ENCODE results near the gene SOAT2.

SOAT2 gene

GRCh38 chr12:53065975-53066931 lies 37.0 kb upstream of the SOAT2 start:
- peak; percentile 75 for DNase-seq

GRCh38 chr12:53067074-53067992 lies 36.0 kb upstream of the SOAT2 start:
- no peak for DNase-seq

GRCh38 chr12:53067993-53068770 lies 35.1 kb upstream of the SOAT2 start:
- no peak for DNase-seq

DNA sequence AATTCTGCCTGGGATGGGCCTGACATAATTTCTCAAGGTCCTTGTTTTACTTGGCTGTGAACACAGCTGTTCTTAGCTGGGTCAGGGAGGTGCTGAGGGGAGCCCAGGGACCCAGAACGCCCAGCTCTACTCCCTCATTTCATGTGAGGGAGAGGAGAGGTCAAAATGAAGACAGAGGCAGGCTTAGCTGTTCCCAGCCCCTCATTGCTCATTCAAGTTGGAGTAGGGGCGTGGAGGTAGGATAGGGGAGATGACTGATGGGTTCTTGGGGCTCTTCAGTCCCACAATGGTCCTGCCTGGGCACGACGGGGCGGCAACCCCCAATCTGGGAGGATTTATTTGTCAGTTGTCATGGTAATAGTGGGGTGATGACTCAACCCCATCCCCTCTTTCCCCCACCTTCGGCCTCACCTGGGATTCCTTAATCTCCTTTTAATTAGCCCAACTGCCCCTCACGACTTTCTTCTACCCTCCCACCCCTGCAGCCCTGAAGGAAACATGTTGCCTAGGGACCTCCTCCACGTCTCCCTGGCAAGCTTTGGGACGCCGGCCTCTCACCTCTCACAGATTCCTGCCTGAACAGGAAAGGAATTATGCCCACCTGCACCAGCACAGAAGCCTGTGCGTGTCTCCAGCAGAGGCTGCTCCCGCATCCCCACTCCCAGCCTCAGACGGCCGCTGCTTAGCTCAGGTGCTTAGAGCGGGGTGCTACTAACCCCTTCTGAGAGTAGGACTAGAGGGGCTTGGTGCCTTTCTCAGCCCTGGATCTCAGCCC lies 34.3 kb upstream of the SOAT2 start:
- no peak for DNase-seq

GRCh38 chr12:53069621-53070410 lies 33.5 kb upstream of the SOAT2 start:
- DNase-seq = no peak

- DNase-seq = no peak
These were observed 32.3 kb upstream of the SOAT2 start for GRCh38 chr12:53070877-53071492.

- DNase-seq = no peak
These were observed 31.4 kb upstream of the SOAT2 start for GRCh38 chr12:53071591-53072551.

GRCh38 chr12:53073881-53074280 lies 29.4 kb upstream of the SOAT2 start:
- no peak for DNase-seq

DNA sequence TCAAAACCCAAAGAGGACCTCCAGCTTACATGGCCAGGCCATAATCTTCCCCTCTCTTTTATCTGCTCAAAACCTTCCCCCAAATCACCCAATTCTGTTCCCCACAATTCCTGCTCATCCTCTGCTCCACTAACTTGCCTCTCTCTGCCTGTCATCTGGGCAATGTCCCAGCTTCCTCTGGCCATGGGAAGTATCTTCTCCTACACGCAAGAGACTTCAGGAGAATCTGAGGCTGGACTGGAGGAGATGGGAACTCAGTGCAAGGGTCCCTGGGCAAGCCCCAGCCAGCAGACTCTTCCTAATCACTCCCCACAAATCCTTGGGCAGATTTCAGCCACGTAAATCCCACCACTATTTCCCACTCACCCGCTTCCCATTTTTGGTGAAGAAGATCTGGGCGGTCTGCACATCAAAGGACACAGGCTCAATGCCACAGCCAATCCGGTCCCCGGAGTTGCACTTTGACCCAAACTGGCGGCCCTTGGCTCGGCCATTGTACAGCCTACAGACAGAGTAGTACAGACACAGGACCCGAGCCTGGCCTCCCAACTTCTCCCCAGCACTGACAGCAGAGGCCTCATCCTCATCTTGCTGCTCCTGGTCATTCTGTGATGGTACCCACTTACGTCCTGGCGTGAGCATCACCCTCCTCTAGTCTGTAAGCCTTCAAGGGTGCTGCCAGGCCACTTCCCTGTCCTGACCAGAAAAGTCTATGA lies 28.8 kb upstream of the SOAT2 start:
- no peak for DNase-seq

DNA sequence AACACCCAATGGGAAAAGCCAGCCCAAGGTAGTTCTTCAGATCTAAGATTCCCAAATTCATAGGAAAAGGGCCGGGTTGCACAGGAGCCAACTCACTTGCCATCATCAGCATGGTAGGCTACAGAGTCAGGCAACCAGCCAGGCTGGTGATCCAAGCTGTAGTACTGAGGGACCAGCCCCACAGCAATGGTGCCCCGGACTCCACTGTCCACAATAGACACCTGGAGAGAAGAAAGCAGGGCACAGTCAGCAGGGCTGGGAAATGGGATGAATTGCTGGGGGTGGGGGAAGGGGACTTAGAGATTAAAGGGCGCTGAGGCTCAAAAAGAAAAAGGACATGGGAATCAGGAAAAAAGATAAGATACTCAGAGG lies 28.3 kb upstream of the SOAT2 start:
- no peak for DNase-seq

- DNase-seq = no peak
These were observed 26.8 kb upstream of the SOAT2 start for GRCh38 chr12:53076461-53076860.

GRCh38 chr12:53077030-53077429 lies 26.3 kb upstream of the SOAT2 start:
- no peak for DNase-seq

- peak; percentile 50 for DNase-seq
These were observed 24.7 kb upstream of the SOAT2 start for GRCh38 chr12:53078425-53079225.

- peak; percentile 97 for DNase-seq
These were observed 23.8 kb upstream of the SOAT2 start, which contains the start of gene SPRYD3 for GRCh38 chr12:53079226-53080117. SPRYD3 (minus strand) TSS chr12:53079390; CDS start chr12:53079333, 57 bp downstream.

DNA sequence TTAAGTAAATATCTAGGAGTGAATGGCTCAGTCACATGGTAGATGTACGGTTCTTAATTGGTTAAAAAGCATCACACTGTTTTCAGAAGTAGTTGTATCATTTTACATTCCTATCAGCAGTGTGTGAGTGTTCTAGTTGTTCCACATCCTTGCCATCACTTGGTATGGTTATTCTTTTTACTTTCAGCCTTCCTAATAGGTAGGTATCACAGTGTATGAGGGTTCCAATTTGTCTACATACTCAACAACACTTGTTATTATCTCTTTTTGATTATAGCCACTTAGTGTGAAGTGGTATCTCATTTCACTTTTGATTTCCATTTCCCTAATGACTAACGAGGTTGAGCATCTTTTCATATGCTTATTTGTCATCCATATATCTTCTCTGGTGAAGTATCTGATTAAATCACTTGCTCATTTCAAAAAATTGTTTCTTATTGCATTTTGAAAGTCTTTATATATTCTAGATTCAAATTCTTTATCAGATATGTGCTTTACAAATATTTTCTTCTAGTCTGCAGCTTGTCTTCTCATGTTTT lies 20.6 kb upstream of the SOAT2 start:
- DNase-seq = no peak

DNA sequence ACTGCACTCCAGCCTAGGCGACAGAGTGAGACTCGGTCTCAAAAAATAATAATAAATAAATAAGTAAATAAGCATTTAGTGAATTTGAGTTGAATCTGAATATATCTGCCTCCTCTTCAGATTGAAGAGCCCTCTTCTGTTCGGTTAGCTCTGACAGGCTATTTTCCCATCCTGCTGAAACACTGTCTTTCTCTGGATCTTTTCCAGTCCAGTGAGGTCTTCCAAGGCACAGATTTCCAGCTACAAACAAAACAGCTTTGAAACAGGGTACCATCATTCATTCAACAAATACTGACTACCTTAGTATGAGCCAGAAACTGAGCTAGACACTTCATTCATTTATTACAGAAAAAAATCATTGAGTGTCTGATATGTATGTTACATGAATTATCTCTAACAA lies 16.9 kb upstream of the SOAT2 start:
- no peak for DNase-seq

All from stimulated activated CD4-positive, alpha-beta T cell treated with anti-CD3 and anti-CD28 coated beads, Interleukin-4, amount 100 ng/mL, for 24 hours (primary cell).